NCI-H1694 treated with DMSO at 0.1 percent for 48 hours (cell line): ENCODE results near the gene CCDC87.
"Not testable (repeated sequence)": the region's sequence is repeated elsewhere in the genome, so short reads cannot be mapped to it uniquely, and the experiment has no call there.

Experiments used
- DNase-seq: peaks from one replicate; lab custom pipeline; 2025; lab: John Stamatoyannopoulos, UW

The CCDC87 gene

GRCh38 chr11:66550887-66551286, 42.0 kb downstream of the CCDC87 start:
- no peak for DNase-seq

- no peak for DNase-seq
Observed at GRCh38 chr11:66549696-66550095, 43.2 kb downstream of the CCDC87 start.

GRCh38 chr11:66548774-66549630, 43.9 kb downstream of the CCDC87 start:
- DNase-seq = no peak

GRCh38 chr11:66548041-66548440, 44.8 kb downstream of the CCDC87 start:
- peak; percentile 30 for DNase-seq

GRCh38 chr11:66547662-66548009, 45.2 kb downstream of the CCDC87 start:
- DNase-seq = no peak

- no peak for DNase-seq
Observed at GRCh38 chr11:66546966-66547661, 45.7 kb downstream of the CCDC87 start.

- DNase-seq = no peak
Observed at GRCh38 chr11:66546368-66546965, 46.4 kb downstream of the CCDC87 start, which contains the start of gene ACTN3. Gene ACTN3, plus strand, starts transcription at chr11:66546903. Its CDS starts 35 bp downstream, at chr11:66546938.

GRCh38 chr11:66545701-66546367, 47.0 kb downstream of the CCDC87 start, which contains the start of gene ZDHHC24:
Gene ZDHHC24, minus strand, starts transcription at chr11:66546048. Its CDS starts 45 bp downstream, at chr11:66546003.
- DNase-seq = peak; percentile 60

GRCh38 chr11:66544952-66545351, 47.9 kb downstream of the CCDC87 start:
- DNase-seq = not testable (repeated sequence)

GRCh38 chr11:66543263-66544107, 49.4 kb downstream of the CCDC87 start:
- no peak for DNase-seq

GRCh38 chr11:66542362-66542761, 50.5 kb downstream of the CCDC87 start:
- DNase-seq = no peak

GRCh38 chr11:66541892-66542291, 51.0 kb downstream of the CCDC87 start:
- DNase-seq = no peak

GRCh38 chr11:66540598-66540997, 52.3 kb downstream of the CCDC87 start:
- not testable (repeated sequence) for DNase-seq
